ENCODE data around the gene CDKL5.
"Not testable (repeated sequence)": the region's sequence is repeated elsewhere in the genome, so short reads cannot be mapped to it uniquely, and the experiment has no call there.

Gene CDKL5

DNA sequence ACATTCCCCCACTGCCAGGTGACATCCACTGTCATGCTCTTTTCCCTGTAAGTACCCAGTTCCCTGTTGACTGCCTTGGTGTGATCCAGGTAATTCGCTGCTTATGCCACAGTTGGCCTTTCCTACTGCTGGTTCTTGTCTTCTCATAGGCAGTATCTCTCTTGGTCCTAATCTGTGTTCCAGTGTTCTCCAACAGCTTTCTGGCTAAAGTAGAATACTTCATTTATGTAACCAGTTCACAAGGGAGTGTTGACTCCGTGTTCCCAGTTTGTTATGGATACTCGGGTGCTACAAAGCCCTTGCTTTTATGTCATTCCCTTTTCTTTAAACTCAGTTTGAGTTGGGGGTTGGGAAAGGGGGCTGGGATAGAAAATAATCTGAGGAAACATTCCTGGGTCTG lies 148.1 kb downstream of the CDKL5 start:
- H3K27ac ChIP-seq, result no peak overlapping the region
- TF ChIP-seq, protein P1, sequence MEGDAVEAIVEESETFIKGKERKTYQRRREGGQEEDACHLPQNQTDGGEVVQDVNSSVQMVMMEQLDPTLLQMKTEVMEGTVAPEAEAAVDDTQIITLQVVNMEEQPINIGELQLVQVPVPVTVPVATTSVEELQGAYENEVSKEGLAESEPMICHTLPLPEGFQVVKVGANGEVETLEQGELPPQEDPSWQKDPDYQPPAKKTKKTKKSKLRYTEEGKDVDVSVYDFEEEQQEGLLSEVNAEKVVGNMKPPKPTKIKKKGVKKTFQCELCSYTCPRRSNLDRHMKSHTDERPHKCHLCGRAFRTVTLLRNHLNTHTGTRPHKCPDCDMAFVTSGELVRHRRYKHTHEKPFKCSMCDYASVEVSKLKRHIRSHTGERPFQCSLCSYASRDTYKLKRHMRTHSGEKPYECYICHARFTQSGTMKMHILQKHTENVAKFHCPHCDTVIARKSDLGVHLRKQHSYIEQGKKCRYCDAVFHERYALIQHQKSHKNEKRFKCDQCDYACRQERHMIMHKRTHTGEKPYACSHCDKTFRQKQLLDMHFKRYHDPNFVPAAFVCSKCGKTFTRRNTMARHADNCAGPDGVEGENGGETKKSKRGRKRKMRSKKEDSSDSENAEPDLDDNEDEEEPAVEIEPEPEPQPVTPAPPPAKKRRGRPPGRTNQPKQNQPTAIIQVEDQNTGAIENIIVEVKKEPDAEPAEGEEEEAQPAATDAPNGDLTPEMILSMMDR (conservative IDR thresholded peaks at IDR 0.05), result no peak

DNA sequence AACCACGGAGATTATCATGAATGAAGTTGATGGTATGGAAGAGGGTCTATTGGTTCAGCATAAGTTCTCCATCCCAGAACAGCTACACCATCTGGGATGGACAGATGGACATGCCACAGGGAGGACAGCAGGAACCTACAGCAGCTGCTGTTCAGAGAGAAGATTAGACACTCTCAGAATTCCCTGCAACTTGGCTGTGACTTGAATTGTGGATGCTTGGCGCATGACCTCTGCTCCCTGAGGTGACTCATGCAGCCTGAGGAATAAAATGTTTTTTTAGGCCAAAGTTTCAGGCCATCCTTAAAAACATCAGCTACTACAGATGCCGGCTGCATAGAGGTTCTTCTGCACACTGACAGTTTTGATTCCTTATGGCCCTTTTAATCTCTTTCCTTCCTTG lies 149.2 kb downstream of the CDKL5 start:
- TF ChIP-seq, protein P1 (conservative IDR thresholded peaks at IDR 0.05), result no peak
- no peak overlapping the region for H3K27ac ChIP-seq

DNA sequence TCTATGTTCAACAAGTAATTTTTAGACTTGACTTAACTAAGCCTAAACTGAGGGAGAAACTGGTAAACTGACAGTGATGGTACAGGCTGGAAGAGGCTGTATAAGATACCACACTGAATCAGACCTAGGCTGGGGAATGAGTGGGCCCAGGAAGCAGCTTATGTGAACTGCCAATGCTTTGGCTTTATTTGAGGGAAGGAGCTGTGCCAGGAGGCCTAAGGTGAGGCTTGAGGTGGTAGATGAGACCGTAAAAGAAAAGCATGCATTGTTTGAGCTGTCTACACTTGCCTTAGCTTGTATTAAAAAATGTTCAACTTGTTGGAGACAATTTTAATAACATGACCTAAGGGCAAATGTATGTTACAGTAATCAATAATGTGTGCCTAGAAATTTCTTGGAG lies 150.3 kb downstream of the CDKL5 start:
- H3K27ac ChIP-seq, result no peak overlapping the region
- TF ChIP-seq, protein P1 (conservative IDR thresholded peaks at IDR 0.05), result no peak

DNA sequence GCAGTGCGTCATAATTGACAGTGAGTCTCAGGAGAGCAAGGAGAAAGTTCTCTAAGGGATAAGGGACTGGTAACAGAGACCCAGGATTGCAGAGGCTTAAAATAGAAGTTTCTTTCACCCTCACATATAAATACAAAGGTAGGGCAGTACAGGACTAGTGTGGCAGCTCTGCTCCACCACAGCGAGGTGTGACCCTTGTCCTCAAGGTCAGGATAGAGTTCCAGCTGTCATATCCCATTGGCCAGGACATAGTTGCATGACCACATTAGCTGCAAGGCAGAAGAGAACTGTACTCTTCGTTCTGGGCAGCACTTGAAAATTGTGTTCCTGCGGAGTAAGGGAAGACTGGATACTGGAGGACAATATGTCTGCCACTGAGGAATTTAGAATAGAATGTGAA lies 152.0 kb downstream of the CDKL5 start:
- TF ChIP-seq, protein P1 (conservative IDR thresholded peaks at IDR 0.05), result no peak
- H3K27ac ChIP-seq, result no peak overlapping the region

DNA sequence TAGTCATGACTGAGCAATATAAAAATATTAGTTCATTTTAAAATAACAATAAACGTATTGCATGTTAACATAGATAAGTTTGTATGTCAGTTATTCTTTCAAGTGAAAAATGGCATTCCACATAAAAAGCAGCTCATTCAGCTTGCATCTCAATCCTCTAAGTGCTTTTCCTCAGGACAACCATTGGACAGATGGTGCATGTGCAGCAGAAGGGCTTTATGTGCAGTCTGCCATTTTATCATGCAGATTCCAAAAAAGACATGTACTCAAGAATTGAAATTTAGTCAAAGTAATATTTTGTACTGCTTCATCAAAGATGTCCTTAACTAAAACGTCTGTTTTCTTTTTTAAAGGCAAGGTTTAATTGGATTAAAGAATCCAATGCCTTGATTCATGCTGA lies 153.1 kb downstream of the CDKL5 start:
- no peak overlapping the region for H3K27ac ChIP-seq
- TF ChIP-seq, protein P1 (conservative IDR thresholded peaks at IDR 0.05), result no peak

DNA sequence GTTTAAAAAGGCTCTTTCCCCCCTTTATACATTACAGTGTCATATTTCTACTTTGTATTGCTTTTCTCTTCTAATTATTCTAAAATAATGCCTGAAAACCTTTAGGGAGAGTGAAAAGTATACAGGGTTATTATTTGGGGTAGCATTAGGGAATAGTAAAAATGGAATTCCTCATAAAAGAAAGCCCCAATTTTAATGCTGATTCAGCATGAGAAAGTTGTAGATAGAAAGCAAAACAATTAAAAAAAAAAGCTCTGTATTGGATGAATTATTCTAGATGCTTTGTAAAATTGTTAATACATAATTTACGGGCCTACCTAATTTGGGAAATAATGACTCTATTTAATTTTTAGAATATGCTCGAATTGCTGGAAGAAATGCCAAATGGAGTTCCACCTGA lies 154.1 kb downstream of the CDKL5 start:
- TF ChIP-seq, protein P1 (conservative IDR thresholded peaks at IDR 0.05), result no peak

DNA sequence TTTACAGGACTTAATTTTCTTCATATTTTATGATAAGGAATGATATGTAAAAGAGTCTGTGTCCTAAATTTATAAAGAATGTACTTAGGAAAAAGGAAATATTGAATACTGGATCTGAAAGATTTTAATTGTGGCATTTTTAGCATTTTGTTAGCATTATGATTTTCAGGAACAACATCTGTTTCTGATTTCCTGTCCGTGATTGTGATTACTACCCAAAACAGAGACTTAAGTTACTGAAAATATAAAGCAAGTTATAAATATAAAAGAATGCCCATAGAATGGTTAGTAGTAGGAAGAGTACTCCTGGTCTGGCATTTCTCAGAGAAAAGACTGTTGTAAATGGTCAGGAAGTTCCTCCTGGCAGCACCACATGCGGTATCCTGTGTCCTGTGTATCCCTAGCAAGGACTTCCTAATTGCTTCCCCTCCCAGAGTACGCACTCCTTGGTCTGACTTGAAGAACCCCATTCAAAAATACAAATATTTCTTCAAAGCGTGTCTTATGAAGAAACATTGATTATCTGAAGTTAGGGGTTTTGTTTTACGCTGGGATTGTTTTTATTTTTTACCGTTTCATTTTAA lies 157.6 kb downstream of the CDKL5 start:
- H3K27ac ChIP-seq, result no peak overlapping the region
- TF ChIP-seq, protein P1 (conservative IDR thresholded peaks at IDR 0.05), result no peak

More for the DNA sequence above, 154.1 kb downstream of the CDKL5 start:
- H3K27ac ChIP-seq, result no peak overlapping the region

DNA sequence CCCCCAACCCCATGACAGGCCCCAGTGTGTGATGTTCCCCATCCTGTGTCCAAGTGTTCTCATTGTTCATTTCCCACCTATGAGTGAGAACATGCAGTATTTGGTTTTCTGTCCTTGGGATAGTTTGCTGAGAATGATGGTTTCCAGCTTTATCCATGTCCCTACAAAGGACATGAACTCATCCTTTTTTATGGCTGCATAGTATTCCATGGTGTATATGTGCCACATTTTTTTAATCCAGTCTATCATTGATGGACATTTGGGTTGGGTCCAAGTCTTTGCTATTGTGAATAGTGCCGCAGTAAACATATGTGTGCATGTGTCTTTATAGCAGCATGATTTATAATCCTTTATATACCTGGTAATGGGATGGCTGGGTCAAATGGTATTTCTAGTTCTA lies 163.9 kb downstream of the CDKL5 start:
- H3K27ac ChIP-seq, result not testable (repeated sequence)

Measured in VCaP (cell line).